OCI-LY1 (cell line): Measurements from ENCODE around the gene NDC80.

Source experiments
- EZH2 ChIP-seq: fragments of 200-600 bp; sonication (generic), shearing (Covaris generic); IDR thresholded peaks from 2 replicates; pipeline ENCODE4 v1.8.0; 2017; ENCODE audit warnings: borderline replicate concordance, mixed run types, mild to moderate bottlenecking, antibody characterized with exemption, low read length, moderate library complexity, mixed read lengths
- TF ChIP-seq, protein P1 (sequence below): fragments of 200-600 bp; sonication (generic), shearing (Covaris generic); IDR thresholded peaks from 2 replicates; pipeline ENCODE4 v1.5.1; 2017; ENCODE audit warnings: mild to moderate bottlenecking, antibody characterized with exemption, low read length, moderate library complexity, mixed read lengths

- TF ChIP-seq, protein P1, sequence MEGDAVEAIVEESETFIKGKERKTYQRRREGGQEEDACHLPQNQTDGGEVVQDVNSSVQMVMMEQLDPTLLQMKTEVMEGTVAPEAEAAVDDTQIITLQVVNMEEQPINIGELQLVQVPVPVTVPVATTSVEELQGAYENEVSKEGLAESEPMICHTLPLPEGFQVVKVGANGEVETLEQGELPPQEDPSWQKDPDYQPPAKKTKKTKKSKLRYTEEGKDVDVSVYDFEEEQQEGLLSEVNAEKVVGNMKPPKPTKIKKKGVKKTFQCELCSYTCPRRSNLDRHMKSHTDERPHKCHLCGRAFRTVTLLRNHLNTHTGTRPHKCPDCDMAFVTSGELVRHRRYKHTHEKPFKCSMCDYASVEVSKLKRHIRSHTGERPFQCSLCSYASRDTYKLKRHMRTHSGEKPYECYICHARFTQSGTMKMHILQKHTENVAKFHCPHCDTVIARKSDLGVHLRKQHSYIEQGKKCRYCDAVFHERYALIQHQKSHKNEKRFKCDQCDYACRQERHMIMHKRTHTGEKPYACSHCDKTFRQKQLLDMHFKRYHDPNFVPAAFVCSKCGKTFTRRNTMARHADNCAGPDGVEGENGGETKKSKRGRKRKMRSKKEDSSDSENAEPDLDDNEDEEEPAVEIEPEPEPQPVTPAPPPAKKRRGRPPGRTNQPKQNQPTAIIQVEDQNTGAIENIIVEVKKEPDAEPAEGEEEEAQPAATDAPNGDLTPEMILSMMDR, result no peak
- no peak for TF ChIP-seq EZH2
These were observed 13.8 kb upstream of the NDC80 start for GRCh38 chr18:2557536-2557935.
